ENCODE data around the gene ARHGEF7. TPM values are rescaled to one million over a fixed set of nuclear protein-coding genes. Genes with fewer than 3 reads are reported as not detected.

ARHGEF7 gene
- total RNA-seq, 2 donors from 2014 or later: 55.1 to 64.4 TPM

- Mint-ChIP-seq H3K4me3 (no peak overlapping the region), H3K36me3 (ENCODE audit: insufficient read depth in 2 of 2) (peaks cover 3 to 12% of the 10 kb centered on the region in 2 donors), H3K4me1 (ENCODE audit: low read depth) (peaks cover 17% of the 10 kb centered on the region), H3K9me3 (no peaks in the 10 kb centered on the region), H3K27me3 (ENCODE audit: low read depth) (no peaks in the 10 kb centered on the region), H3K27ac (no peak overlapping the region)
- DNase-seq (no peak), ATAC-seq (replicated peaks in 1 of 2) (no peak)
Observed at GRCh38 chr13:111270765-111271698, 155.9 kb downstream of the ARHGEF7 start.

- Mint-ChIP-seq H3K27me3 (ENCODE audit: low read depth) (no peaks in the 10 kb centered on the region), H3K9me3 (no peaks in the 10 kb centered on the region), H3K36me3 (ENCODE audit: insufficient read depth in 2 of 2) (peaks cover 0 to 17% of the 10 kb centered on the region in 2 donors)
Observed at GRCh38 chr13:111272117-111272516, 157.0 kb downstream of the ARHGEF7 start.

GRCh38 chr13:111275382-111275781 lies 160.3 kb downstream of the ARHGEF7 start:
- Mint-ChIP-seq H3K9me3 (no peaks in the 10 kb centered on the region), H3K4me1 (ENCODE audit: low read depth) (peaks cover 27% of the 10 kb centered on the region), H3K27me3 (ENCODE audit: low read depth) (no peaks in the 10 kb centered on the region), H3K4me3 (no peak overlapping the region), H3K36me3 (ENCODE audit: insufficient read depth in 2 of 2) (peaks cover 0 to 18% of the 10 kb centered on the region in 2 donors), H3K27ac (peak overlapping the region; percentile 72)
- ATAC-seq (replicated peaks in 1 of 2) (no peak), DNase-seq (no peak)

More at GRCh38 chr13:111272117-111272516, 157.0 kb downstream of the ARHGEF7 start:
- Mint-ChIP-seq H3K27ac (no peak overlapping the region), H3K4me1 (ENCODE audit: low read depth) (peaks cover 25% of the 10 kb centered on the region), H3K4me3 (no peak overlapping the region)
- DNase-seq: no peak
- ATAC-seq (replicated peaks in 1 of 2): no peak

GRCh38 chr13:111275995-111276618 lies 161.0 kb downstream of the ARHGEF7 start:
- H3K4me3 Mint-ChIP-seq: no peak overlapping the region
- no peaks in the 10 kb centered on the region for H3K27me3 Mint-ChIP-seq (ENCODE audit: low read depth)
- peaks cover 26% of the 10 kb centered on the region for H3K4me1 Mint-ChIP-seq (ENCODE audit: low read depth)
- H3K36me3 Mint-ChIP-seq (ENCODE audit: insufficient read depth in 2 of 2): peaks cover 0 to 19% of the 10 kb centered on the region in 2 donors
- H3K27ac Mint-ChIP-seq: no peak overlapping the region
- DNase-seq (no peak), ATAC-seq (replicated peaks in 1 of 2) (peak; percentile 26 to 45)
- H3K9me3 Mint-ChIP-seq: no peaks in the 10 kb centered on the region

GRCh38 chr13:111278258-111278657 lies 163.1 kb downstream of the ARHGEF7 start:
- Mint-ChIP-seq H3K4me3 (no peak overlapping the region), H3K27ac (no peak overlapping the region), H3K4me1 (ENCODE audit: low read depth) (peaks cover 26% of the 10 kb centered on the region), H3K9me3 (no peaks in the 10 kb centered on the region), H3K27me3 (ENCODE audit: low read depth) (no peaks in the 10 kb centered on the region), H3K36me3 (ENCODE audit: insufficient read depth in 2 of 2) (peaks cover 0 to 22% of the 10 kb centered on the region in 2 donors)
- ATAC-seq (replicated peaks in 1 of 2) (no peak), DNase-seq (no peak)

- DNase-seq (no peak), ATAC-seq (replicated peaks in 1 of 2) (no peak)
- Mint-ChIP-seq H3K27ac (no peak overlapping the region), H3K4me1 (ENCODE audit: low read depth) (peaks cover 26% of the 10 kb centered on the region), H3K27me3 (ENCODE audit: low read depth) (no peaks in the 10 kb centered on the region), H3K36me3 (ENCODE audit: insufficient read depth in 2 of 2) (peaks cover 2 to 25% of the 10 kb centered on the region in 2 donors), H3K4me3 (no peak overlapping the region), H3K9me3 (no peaks in the 10 kb centered on the region)
Observed at GRCh38 chr13:111278743-111279652, 163.9 kb downstream of the ARHGEF7 start.

- no peak overlapping the region for H3K27ac Mint-ChIP-seq
- H3K36me3 Mint-ChIP-seq (ENCODE audit: insufficient read depth in 2 of 2): peaks cover 2 to 30% of the 10 kb centered on the region in 2 donors
- peaks cover 22% of the 10 kb centered on the region for H3K4me1 Mint-ChIP-seq (ENCODE audit: low read depth)
Observed at GRCh38 chr13:111280226-111280625, 165.1 kb downstream of the ARHGEF7 start.

GRCh38 chr13:111280681-111281585 lies 165.8 kb downstream of the ARHGEF7 start:
- DNase-seq (no peak), ATAC-seq (replicated peaks in 1 of 2) (no peak)
- no peaks in the 10 kb centered on the region for H3K9me3 Mint-ChIP-seq
- H3K27ac Mint-ChIP-seq: no peak overlapping the region
- no peaks in the 10 kb centered on the region for H3K27me3 Mint-ChIP-seq (ENCODE audit: low read depth)
- peaks cover 2 to 31% of the 10 kb centered on the region in 2 donors for H3K36me3 Mint-ChIP-seq (ENCODE audit: insufficient read depth in 2 of 2)
- H3K4me1 Mint-ChIP-seq (ENCODE audit: low read depth): peaks cover 14% of the 10 kb centered on the region
- H3K4me3 Mint-ChIP-seq: no peak overlapping the region

More at GRCh38 chr13:111280226-111280625, 165.1 kb downstream of the ARHGEF7 start:
- Mint-ChIP-seq H3K27me3 (ENCODE audit: low read depth) (no peaks in the 10 kb centered on the region), H3K4me3 (no peak overlapping the region), H3K9me3 (no peaks in the 10 kb centered on the region)
- ATAC-seq (replicated peaks in 1 of 2) (no peak), DNase-seq (no peak)

- Mint-ChIP-seq H3K4me3 (no peak overlapping the region), H3K27ac (no peak overlapping the region), H3K9me3 (no peaks in the 10 kb centered on the region), H3K36me3 (ENCODE audit: insufficient read depth in 2 of 2) (peaks cover 2 to 27% of the 10 kb centered on the region in 2 donors), H3K27me3 (ENCODE audit: low read depth) (no peaks in the 10 kb centered on the region), H3K4me1 (ENCODE audit: low read depth) (peaks cover 6% of the 10 kb centered on the region)
- no peak for DNase-seq
- no peak for ATAC-seq (replicated peaks in 1 of 2)
Observed at GRCh38 chr13:111281751-111282311, 166.7 kb downstream of the ARHGEF7 start.

- Mint-ChIP-seq H3K9me3 (no peaks in the 10 kb centered on the region), H3K27ac (no peak overlapping the region), H3K4me1 (ENCODE audit: low read depth) (peaks cover 6% of the 10 kb centered on the region), H3K27me3 (ENCODE audit: low read depth) (no peaks in the 10 kb centered on the region), H3K36me3 (ENCODE audit: insufficient read depth in 2 of 2) (peaks cover 2 to 29% of the 10 kb centered on the region in 2 donors), H3K4me3 (no peak overlapping the region)
- DNase-seq: no peak
- ATAC-seq (replicated peaks in 1 of 2): no peak
Observed at GRCh38 chr13:111282425-111282824, 167.3 kb downstream of the ARHGEF7 start.

- Mint-ChIP-seq H3K27me3 (ENCODE audit: low read depth) (no peaks in the 10 kb centered on the region), H3K36me3 (ENCODE audit: insufficient read depth in 2 of 2) (peaks cover 2 to 27% of the 10 kb centered on the region in 2 donors), H3K4me1 (ENCODE audit: low read depth) (peaks cover 1% of the 10 kb centered on the region), H3K27ac (no peak overlapping the region), H3K4me3 (no peak overlapping the region), H3K9me3 (no peaks in the 10 kb centered on the region)
- ATAC-seq (replicated peaks in 1 of 2) (no peak), DNase-seq (no peak)
Observed at GRCh38 chr13:111282997-111283396, 167.9 kb downstream of the ARHGEF7 start.
